Gastroesophageal sphincter (tissue), 4 donors: ENCODE data around the gene MVD. TPM values are rescaled to one million over a fixed set of nuclear protein-coding genes. Genes with fewer than 3 reads are reported as not detected.

Experiments used
- ATAC-seq: fragments of 150-250 bp; one replicate; pipeline ENCODE4 v1.9.1; 2016; ENCODE audit warnings: mild to moderate bottlenecking, moderate library complexity
- H3K27ac ChIP-seq, 4 donors: fragments of 200-600 bp; sonication (generic) in 3 of 4; 1 replicate in 3 of 4; 2 replicates in 1 of 4; pipeline ENCODE4 v1.5.1; 2016 to 2019
- H3K27me3 ChIP-seq: fragments of 200-600 bp; sonication (generic); one replicate; pipeline ENCODE4 v1.5.1; 2019
- H3K36me3 ChIP-seq, 2 donors: fragments of 200-600 bp; sonication (generic); one replicate each; pipeline ENCODE4 v1.5.1; 2019; ENCODE audit warnings: control low read depth in 1 of 2
- H3K4me1 ChIP-seq, 3 donors: fragments of 200-600 bp; sonication (generic); 1 replicate in 2 of 3; 2 replicates in 1 of 3; pipeline ENCODE4 v1.5.1; 2016 to 2019; ENCODE audit warnings: control low read depth in 2 of 3
- H3K4me3 ChIP-seq, 2 donors: fragments of 200-600 bp; sonication (generic); one replicate each; pipeline ENCODE4 v1.5.1; 2019; ENCODE audit warnings: mild to moderate bottlenecking in 1 of 2, moderate library complexity in 1 of 2
- H3K9me3 ChIP-seq, 3 donors: fragments of 200-600 bp; sonication (generic); one replicate each; pipeline ENCODE4 v1.5.1; 2017 to 2019; ENCODE audit warnings: control low read depth in 2 of 3
- EP300 ChIP-seq: sonication (generic); formaldehyde crosslinking; IDR thresholded peaks from one replicate; pipeline ENCODE4 v1.6.1; 2017; ENCODE audit warnings: antibody characterized with exemption, mild to moderate bottlenecking
- POLR2A ChIP-seq, 2 donors: fragments of 450-650 bp; IDR thresholded peaks; one replicate each; pipeline ENCODE4 v1.6.1; 2017; ENCODE audit warnings: antibody characterized with exemption in 2 of 2, mild to moderate bottlenecking in 2 of 2, moderate library complexity in 1 of 2
- POLR2AphosphoS5 ChIP-seq: sonication (generic); formaldehyde crosslinking; IDR thresholded peaks from one replicate; pipeline ENCODE4 v1.6.1; 2017; ENCODE audit warnings: antibody characterized with exemption
- WGBS, 2 donors: methylation state at CpG; one replicate each; pipeline ENCODE4 v1.1.5; 2018; ENCODE audit warnings: low coverage in 1 of 2; 5-methylcytosine and 5-hydroxymethylcytosine counted together
- total RNA-seq, 4 donors: library from RNA; depleted of rRNA; stranded (reverse); fragments of >200 nt; gene quantifications; one replicate each; pipeline ENCODE4 v1.1.0, GENCODE V29; 2016
- TF ChIP-seq, protein P1 (sequence below), 4 experiments: fragments of 200-600 bp in 2 of 4; fragments of 450-650 bp in 2 of 4; sonication (generic) in 1 of 4; IDR thresholded peaks; one replicate each; pipeline ENCODE4 v1.5.1; 2017 to 2019; ENCODE audit warnings: antibody characterized with exemption in 4 of 4, mild to moderate bottlenecking in 2 of 4, moderate library complexity in 2 of 4

The MVD gene, protein sequence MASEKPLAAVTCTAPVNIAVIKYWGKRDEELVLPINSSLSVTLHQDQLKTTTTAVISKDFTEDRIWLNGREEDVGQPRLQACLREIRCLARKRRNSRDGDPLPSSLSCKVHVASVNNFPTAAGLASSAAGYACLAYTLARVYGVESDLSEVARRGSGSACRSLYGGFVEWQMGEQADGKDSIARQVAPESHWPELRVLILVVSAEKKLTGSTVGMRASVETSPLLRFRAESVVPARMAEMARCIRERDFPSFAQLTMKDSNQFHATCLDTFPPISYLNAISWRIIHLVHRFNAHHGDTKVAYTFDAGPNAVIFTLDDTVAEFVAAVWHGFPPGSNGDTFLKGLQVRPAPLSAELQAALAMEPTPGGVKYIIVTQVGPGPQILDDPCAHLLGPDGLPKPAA
- 10 to 100 TPM; 21.3 to 30.3 (median 26.6) TPM for total RNA-seq

DNA sequence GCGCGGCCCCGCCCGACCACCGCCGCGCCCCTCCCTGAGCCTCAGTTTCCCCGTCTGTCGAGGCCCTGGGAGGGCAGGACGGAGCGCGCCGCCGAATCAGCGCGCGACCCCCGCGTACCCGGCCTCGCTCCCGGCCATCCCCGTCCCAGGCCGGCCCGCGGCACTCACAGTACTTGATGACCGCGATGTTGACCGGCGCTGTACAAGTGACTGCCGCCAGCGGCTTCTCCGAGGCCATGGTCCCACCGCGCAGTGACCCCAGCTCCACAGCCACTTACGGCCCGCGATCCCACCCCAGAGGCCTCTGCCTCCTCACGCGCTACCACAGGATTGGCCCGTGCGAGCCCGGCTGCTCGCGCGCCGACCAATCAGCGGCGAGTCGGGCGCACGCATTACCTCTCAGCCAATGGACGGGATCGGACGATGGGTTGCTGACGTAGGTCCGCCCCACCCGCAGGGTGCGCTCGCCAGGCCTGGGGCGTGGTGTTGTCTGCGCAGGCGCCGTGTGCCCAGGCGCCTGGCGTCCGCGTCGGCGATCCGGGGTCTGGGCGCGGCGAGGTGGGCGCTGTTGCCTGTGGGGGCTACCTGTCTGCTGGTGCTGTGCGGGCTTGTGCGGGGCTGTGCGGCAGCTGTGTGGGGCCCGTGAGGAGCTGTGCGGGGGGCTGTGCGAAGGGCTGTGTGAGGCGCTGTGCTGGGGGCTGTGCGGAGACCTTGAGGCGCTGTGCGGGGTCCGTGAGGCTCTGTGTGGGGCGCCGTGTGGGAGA is at the start of gene MVD:
TSS of gene MVD (minus strand) at position 249 of the 764 bp plus-strand sequence. CDS start at position 238, 11 bp downstream.
- H3K27ac ChIP-seq: peak within 1 kb of the TSS; percentile 62 to 91 (median 88)
- no CpG with 5 or more reads among the region's 88 CpGs for WGBS, 2 donors

DNA sequence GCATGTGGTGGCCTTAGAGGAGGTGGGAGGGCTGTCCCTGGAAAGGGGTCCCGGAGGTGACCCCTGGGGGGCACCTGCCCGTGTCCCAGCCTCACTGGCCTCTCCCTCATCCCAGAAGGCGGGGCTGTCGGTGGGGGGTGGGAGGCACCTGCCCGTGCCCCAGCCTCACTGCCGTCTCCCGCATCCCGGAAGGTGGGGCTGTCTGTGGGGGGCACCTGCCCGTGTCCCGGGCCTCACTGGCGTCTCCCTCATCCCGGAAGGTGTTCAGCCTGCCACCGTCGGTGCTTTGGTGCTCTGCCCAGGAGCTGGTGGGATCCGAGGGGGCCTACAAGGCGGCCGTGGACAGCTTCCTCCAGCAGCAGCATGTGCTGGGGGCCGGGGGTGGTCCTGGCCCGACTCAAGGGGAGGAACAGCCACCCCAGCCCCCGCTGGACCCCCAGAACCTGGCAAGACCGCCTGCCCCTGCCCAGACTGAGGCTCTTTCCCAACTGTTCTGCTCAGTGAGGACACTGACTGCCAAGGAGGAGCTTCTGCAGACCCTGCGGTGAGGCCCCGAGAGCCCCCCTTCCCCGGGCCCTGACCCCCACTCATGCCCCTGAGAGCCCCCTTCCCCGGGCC is 49.6 kb upstream of the MVD start:
- Histone ChIP-seq H3K4me3 (no peak overlapping the region), H3K27me3 (no peaks in the 10 kb centered on the region), H3K27ac (peak overlapping the region in 1 of 4 donors; percentile 10), H3K4me1 (peaks cover 0 to 12% (median 2%) of the 10 kb centered on the region in 3 donors), H3K36me3 (peaks cover 0 to 59% of the 10 kb centered on the region in 2 donors), H3K9me3 (no peaks in the 10 kb centered on the region)
- no peak for ATAC-seq
- no CpG with 5 or more reads among the region's 25 CpGs for WGBS, 2 donors
- TF ChIP-seq, protein P1, sequence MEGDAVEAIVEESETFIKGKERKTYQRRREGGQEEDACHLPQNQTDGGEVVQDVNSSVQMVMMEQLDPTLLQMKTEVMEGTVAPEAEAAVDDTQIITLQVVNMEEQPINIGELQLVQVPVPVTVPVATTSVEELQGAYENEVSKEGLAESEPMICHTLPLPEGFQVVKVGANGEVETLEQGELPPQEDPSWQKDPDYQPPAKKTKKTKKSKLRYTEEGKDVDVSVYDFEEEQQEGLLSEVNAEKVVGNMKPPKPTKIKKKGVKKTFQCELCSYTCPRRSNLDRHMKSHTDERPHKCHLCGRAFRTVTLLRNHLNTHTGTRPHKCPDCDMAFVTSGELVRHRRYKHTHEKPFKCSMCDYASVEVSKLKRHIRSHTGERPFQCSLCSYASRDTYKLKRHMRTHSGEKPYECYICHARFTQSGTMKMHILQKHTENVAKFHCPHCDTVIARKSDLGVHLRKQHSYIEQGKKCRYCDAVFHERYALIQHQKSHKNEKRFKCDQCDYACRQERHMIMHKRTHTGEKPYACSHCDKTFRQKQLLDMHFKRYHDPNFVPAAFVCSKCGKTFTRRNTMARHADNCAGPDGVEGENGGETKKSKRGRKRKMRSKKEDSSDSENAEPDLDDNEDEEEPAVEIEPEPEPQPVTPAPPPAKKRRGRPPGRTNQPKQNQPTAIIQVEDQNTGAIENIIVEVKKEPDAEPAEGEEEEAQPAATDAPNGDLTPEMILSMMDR (IDR thresholded peaks at IDR 0.05): no peak
- TF ChIP-seq EP300: no peak
- no peak for TF ChIP-seq POLR2AphosphoS5
- no peak for TF ChIP-seq POLR2A (IDR thresholded peaks at IDR 0.05)

More for the DNA sequence above, at the start of gene MVD:
- ATAC-seq: peak; percentile 99
- Histone ChIP-seq H3K9me3 (no peaks in the 10 kb centered on the region), H3K4me1 (peaks cover 0 to 30% (median 11%) of the 10 kb centered on the region in 3 donors), H3K4me3 (peak within 1 kb of the TSS; percentile 74 to 81), H3K36me3 (peaks cover 0 to 6% of the 10 kb centered on the region in 2 donors), H3K27me3 (no peaks in the 10 kb centered on the region)
- TF ChIP-seq, protein P1 (IDR thresholded peaks at IDR 0.05): peak in 2 of 4 experiments; percentile 19 to 26
- no peak for TF ChIP-seq EP300
- TF ChIP-seq POLR2AphosphoS5: peak; percentile 79
- TF ChIP-seq POLR2A (IDR thresholded peaks at IDR 0.05): peak; percentile 70 to 84

DNA sequence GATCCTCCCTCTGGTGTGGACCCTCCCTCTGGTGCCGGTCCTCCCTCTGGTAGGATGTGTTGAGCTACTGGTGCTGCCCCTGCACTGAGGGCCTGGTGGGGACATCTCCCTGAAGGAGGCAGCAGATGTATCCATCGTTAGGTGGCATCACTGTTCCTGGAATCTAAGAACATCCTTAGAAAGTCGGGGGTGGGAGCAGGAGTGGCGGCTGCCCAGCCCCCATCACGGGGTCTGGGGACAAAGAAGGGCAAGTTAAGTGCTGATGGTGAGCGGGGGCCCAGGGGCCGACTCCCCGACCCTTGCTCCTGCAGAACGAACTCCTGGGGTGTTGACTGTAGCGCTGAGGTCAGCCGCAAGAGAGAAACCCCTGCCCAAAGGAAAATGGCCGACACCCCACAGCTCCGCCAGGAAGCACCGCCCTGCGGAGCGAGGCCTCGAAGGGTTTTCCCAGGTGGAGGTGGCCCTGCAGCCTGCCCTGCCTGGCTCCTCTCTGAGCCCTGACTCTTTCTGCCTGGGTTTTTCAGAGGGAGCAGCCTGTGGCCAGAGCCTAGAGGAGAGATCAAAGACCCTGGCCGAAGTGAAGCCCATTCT is 49.0 kb upstream of the MVD start:
- ATAC-seq: no peak
- TF ChIP-seq POLR2A (IDR thresholded peaks at IDR 0.05) (no peak), POLR2AphosphoS5 (no peak), EP300 (no peak)
- Histone ChIP-seq H3K9me3 (no peaks in the 10 kb centered on the region), H3K4me1 (peaks cover 0 to 18% (median 9%) of the 10 kb centered on the region in 3 donors), H3K4me3 (no peak overlapping the region), H3K27me3 (no peaks in the 10 kb centered on the region), H3K36me3 (peaks cover 0 to 53% of the 10 kb centered on the region in 2 donors), H3K27ac (peak overlapping the region in 1 of 4 donors; percentile 10)
- 55% methylated on average over 4 of the region's 18 CpGs; no CpG with 5 or more reads in 1 of the 2 donors for WGBS, 2 donors

DNA sequence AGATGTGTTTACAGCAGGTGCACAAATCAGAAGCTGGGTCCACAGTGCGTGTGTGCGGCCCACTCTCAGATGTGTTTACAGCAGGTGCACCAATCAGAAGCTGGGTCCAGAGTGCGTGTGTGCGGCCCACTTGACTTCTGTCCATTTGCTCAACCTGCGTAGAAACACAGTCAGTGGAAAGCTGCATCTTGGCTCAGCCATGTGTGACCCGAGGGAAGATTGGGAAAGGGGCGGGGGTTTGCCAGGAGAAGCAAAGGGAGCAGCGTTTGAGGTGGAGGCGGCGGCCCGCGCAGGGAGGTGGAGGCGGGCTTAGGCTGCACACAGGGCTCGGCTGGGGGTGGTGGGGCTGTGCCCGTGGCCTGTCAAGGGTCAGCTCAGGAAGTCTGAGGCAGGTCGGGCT is 47.7 kb upstream of the MVD start:
- H3K27ac ChIP-seq: no peak overlapping the region
- no peak for TF ChIP-seq POLR2A (IDR thresholded peaks at IDR 0.05)
- no peak for TF ChIP-seq EP300
- no peak for TF ChIP-seq POLR2AphosphoS5
- TF ChIP-seq, protein P1 (IDR thresholded peaks at IDR 0.05): no peak
- H3K27me3 ChIP-seq: no peaks in the 10 kb centered on the region
- no peak overlapping the region for H3K4me3 ChIP-seq
- no peak for ATAC-seq
- peaks cover 0 to 25% (median 9%) of the 10 kb centered on the region in 3 donors for H3K4me1 ChIP-seq
- no peaks in the 10 kb centered on the region for H3K9me3 ChIP-seq
- peaks cover 0 to 40% of the 10 kb centered on the region in 2 donors for H3K36me3 ChIP-seq
- WGBS, 2 donors: 52% methylated on average over 7 of the region's 16 CpGs; no CpG with 5 or more reads in 1 of the 2 donors
